Smooth muscle cell of the brain vasculature (primary cell): ENCODE measurements around the gene CCDC127.
"Not testable (repeated sequence)": the region's sequence is repeated elsewhere in the genome, so short reads cannot be mapped to it uniquely, and the experiment has no call there.

Source experiments
- DNase-seq: peaks from one replicate; pipeline ENCODE4 v3.0.0-alpha.2; 2012; ENCODE audit warnings: low read depth, low spot score

Gene CCDC127

DNA sequence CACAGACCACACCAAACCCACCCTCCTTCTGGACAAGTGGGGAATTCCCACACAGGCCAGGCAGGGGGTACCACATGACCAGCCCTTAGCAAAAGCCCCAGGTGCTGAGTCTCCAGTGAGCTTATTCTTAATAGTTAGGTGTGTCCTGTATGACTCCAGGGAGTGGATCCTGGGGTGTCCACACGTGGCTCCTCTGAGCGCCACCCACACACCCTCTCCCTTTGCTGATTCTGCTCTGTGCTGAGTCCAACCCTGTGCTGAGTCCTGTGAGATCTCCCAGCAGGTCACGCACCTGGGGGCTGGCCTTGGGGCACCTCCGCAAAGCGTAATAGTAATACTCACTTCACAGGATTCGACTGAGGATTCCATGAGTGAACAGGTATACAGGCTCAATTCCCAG, 14.0 kb downstream of the CCDC127 start:
- DNase-seq = no peak

DNA sequence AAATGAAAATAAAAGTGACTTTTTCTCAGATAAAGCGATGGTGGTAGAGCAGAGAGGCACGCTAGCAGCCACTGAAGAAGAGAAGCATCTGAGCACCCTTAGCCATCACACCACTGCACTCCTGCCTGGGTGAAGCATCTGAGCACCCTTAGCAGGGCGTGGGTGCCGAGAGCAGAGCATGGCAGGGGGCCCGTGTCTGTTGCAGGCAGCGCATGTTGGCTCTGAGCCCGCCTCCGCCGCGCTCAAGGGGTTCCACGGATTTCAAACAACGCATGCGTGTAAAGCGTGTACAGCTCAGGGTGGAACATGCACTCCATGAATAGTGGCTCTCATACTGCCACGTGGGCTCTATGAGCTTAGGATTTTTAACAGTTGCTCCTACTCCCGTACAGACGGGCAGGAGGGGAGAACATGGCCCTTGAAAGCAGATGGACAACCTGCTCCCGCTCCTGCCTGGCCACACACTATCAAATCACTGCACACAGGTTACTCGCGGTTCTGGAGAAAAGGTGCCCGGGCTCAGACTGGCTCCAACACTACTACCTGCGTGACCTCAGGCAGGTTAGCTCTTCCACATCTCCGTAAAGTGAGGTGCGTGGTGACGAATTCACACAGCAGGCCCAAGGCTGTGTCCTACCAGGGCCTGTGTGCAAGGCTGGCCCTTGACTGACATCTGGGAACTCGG, 14.6 kb downstream of the CCDC127 start:
- no peak for DNase-seq

DNA sequence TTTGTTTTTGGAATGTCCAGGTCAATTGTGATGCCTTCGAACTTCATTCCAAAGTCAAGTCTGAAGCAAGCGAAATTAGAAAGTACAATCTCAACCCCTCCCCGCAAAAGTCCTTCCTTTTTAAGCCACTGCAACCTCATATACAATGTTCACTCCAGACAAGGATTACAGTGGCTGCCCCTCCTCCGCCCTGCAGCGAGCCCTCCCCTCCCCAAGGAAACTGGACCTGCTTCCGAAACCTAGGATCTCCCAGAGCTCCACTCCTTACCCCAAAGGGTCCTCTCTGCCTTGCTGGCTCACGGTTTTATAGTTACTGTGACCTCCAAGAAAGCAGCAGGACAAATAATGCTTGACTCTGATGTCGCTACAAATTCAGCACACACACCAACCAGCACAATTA, 16.3 kb downstream of the CCDC127 start:
- no peak for DNase-seq

DNA sequence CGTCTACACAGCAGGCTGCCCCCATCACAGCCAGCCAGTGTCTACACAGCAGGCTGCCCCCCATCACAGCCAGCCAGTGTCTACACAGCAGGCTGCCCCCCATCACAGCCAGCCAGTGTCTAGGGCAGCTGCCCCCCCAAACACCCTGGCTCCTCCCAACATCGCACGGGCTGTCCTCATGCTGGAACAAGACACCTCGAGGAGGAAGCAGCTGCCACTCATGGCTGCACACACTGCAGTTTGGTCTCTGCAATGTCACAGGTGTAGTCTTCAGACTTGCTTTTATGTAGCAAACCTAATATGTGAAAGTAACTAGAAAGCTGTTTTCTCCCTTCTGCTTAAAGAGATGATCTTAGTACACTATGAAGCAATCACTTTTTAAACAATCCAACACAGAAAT, 17.0 kb downstream of the CCDC127 start:
- DNase-seq = no peak

DNA sequence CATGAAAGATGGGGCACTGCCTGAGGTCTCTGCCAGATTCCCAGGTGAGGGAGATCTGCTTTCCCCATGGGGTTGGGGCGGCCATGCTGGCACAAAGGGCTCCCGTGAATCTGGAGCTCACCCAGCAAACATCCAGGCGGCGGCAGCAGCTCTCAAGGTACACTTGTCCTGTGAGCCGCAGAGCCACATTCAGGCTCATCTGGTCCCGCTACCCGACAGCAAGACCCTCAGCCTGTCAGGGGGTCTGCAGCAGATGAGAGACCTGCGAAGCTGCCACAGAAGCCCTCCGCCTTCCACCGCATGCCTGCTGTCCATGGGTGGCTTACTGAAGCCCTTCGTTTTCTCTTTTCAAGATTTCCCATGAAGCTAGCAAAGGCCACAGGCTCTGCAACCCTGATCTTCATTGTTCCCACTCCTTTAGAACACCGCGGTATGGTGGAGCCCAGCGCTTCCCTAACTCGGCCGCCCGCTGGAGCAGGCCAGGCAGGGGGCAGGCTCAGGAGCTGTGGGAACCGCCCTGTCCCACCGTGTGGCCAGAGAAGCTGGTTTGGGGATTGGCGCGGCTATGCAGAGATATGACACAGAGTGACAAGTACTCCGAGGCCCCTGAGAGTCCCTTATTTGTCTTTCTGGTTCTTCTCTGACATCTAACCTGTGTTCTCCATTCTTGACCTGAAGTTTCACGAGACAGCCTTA, 17.9 kb downstream of the CCDC127 start:
- no peak for DNase-seq

DNA sequence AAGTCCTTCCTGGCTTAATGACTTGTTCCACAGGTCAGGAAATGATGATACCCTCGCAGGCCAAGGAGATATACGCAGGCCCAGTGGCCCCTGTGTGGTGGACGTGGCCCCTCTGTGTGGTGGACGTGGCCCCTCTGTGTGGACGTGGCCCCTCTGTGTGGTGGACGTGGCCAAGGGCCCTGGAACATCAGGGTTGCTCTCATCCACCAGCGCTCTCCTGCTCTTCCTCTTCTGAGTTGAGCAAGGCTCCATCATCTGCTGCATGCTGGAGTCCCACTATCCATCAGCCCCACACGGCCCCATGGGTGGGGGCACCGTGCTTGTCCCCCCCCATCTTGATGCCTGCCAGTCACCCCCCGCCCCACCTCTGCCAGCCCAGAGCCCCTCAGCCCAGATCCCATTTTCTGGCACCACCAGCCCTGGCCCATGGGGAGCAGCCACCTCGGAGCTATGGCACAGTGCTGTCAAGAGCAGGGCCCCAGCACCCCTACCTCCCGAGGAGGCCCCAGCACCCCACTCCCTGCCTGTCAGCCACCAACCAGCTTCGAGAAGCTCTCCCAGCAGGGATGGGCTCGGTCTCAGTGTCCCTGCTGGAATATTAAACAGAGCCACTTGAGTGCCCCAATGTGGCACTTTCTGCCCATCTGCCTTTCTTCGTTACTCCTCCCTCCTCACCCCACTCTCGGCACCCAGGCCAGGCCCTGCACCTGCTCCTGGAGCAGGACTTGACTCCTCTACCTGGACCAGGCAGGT, 18.6 kb downstream of the CCDC127 start:
- DNase-seq = no peak

DNA sequence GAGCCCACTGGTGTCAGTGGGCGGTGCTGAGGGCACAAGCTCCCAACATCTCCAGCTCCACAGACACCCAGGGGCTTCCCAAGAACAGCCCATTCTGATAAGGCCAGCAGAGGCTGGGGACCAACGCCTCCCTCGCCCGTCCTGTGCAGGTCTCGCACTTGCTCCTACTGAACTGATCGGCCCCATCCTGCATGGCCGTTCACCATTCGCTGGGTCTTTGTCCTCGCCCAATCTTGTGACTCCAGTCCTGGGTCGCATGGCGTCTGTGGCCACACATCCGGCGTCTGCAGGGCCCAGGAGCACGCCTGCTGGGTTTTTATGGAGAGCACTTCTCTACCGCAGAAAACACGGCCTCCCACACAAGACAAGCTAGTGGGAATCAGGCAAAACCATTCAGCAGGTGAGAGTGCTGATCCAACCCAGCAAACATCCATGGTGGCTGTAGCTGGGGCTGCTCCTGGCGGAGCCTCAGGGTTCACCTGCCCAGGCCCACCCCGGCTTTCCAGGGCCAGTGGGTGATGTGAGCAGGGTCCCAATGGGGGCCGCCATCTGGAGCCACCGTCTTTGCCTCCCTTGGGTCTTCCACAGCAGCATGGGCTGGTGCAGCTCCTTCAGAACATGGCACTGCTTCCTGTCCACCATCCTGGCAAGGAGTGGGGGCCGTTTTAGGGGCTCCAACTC, 19.3 kb downstream of the CCDC127 start:
- DNase-seq = no peak

DNA sequence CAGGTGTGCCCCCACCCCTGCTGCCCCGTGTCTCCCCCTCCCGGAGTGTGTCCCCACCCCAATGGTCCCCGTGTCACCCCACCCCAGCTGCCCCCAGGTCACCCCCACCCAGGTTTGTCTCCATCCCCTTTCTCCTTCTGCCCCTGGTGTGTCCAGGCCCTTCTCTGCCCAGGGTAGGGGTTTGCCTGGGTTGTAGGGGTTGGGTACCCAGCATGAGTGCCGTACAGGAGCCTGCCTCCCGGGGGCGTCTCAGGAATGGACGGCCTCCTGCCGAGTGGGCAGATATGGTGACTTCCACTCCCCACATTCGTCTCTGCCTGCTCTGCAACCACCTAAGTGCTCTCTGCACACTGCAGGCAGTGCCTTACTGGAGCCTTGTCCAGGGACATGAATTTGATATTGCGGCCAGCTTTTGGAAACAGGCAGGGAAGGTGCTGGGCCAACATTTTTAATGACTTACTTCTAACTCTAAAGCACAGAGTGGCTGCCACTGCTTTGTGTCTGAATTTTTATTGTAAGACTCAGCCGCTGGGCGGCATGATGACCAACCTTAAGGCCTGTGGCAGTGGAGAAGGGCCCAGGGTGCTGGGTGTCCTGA, 20.0 kb downstream of the CCDC127 start:
- DNase-seq = no peak

DNA sequence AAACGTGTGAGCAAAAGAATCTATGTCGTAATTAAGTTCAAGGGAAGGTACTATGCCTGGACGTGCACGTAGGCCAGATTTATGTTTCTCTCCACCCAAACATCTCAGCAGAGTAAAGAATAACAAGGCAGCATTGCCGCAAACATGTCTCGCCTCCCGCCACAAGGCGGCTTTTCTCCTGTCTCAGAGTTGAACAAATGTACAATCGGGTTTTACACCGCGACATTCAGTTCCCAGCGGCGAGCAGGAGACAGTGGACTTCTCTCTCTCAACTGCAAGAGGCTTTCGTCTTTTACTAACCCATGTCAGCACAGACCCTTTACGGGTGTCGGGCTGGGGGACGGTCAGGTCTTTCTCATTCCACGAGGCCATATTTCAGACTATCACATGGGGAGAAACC, 20.9 kb downstream of the CCDC127 start:
- DNase-seq = not testable (repeated sequence)

DNA sequence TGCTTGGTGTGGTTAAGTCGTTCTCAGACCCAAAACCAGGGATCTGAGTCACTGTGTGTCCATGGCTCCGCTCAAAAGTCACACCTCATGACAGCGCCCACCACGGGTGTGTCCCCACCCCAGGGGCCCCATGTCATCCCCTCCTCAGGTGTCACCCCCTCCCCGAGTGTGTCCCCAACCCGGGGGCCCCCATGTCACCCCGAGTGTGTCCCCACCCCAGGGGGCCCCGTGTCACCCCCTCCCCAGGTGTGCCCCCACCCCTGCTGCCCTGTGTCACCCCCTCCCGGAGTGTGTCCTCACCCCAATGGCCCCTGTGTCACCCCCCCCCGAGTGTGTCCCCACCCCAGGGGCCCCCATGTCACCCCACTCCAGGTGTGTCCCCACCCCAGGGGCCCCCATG, 21.6 kb downstream of the CCDC127 start:
- no peak for DNase-seq

DNA sequence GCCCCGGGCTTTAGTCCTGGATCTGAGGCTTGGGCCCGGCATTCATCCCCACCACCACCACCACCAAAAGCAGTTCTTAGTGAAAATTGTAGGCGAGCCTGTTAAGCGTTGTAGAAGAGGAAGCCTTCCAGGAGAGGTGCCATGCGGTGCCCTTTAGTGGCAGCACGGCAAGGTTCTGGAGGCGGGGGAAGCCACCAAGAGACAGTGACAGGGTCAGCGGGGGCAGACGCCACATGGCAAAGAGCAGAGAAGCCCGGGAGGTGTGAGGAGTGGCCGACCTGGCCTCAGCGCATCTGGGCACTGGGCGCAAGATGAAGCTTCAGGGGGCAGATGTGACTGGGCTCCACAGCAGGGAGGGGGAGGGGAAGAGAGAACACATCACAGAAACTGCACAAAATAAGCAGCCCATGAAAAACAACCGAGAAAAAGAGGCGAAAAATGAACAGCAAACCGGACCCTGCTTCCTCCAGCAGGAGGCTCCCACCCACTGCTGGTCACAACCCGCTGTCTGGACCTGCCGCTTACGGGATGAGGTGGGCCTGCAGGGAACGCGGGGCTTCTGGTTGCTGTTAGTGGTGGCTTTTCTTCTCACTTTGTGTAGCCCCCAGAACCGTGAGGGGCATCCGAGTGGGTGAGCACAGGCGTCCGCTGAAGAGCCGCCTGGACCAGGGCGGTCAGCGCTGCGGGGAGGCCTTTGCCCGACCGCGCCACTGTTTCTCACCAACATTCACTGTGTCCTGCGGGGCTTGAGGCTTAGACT, 22.4 kb downstream of the CCDC127 start:
- DNase-seq = no peak

DNA sequence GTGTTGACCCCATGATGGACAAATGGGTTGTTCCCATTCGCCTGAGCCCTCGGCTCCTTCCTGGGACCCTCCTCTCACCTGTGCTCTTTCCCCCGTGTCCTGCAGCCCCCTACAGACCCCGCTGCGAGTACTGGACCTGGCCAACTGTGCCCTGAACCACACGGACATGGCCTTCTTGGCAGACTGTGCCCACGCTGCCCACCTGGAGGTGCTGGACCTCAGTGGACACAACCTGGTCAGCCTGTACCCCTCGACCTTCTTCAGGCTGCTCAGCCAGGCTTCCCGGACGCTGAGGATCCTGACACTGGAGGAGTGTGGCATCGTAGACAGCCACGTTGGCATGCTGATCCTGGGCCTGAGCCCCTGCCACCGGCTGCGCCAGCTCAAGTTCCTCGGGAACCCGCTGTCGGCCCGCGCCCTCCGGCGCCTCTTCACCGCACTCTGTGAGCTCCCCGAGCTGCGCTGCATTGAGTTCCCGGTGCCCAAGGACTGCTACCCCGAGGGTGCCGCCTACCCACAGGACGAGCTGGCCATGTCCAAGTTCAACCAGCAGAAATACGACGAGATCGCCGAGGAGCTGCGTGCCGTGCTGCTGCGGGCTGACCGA, 23.2 kb downstream of the CCDC127 start:
- no peak for DNase-seq

DNA sequence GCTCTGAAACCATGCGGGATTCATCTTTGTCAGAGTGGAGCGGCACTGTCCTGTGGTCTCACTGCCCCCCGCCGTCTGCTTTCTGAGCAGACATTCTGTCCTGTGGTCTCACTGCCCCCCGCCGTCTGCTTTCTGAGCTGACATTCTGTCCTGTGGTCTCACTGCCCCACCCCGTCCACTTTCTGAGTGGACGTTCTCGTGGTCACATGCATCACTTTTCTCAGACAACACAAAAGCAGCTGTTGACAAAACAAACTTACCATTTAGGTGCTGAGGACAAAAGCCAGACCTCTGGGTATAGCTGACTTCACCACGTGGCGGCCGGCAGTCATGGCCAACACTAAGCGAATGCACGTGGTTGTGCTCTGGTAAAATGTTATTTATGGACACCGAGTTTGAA, 23.9 kb downstream of the CCDC127 start:
- no peak for DNase-seq

DNA sequence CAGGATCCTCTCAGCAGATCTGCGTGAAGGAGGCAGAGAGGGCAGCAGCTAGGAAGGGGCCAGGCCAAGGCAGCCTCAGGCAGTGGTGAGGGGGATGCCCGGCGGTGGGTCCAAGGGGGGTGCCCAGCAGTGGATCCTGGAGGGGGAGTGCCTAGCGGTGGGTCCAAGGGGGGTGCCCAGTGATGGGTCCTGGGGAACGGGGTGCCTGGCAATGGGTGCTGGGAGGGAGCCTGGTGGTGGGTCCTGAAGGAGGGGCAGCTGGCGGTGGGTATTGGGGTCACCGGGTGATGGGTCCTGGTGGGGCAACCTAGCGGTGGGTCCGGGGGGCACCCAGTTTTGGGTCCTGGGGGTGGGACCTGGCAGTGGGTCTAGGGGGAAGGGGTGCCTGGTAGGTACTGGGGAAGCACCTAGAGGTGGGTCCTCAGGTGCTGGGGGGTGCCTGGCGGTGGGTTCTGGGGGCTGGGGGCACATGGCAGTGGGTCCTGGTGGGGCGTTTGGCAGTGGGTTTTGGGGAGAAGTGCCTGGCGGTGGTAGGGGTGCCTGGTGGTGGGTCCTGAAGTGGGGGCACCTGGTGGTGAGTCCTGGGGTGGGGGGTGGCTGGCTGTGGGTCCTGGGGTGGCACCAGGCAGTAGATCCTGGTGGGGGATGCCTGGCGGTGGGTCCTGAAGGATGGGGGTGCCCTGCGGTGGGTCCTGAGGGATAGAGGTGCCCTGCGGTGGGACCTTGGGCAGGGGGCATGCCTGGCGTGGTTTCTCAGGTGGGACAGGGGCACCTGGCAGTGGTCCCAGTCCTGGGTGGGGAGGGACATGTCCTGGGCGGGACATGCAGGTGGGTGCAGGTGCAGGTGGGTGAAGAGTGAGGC, 24.8 kb downstream of the CCDC127 start:
- no peak for DNase-seq

DNA sequence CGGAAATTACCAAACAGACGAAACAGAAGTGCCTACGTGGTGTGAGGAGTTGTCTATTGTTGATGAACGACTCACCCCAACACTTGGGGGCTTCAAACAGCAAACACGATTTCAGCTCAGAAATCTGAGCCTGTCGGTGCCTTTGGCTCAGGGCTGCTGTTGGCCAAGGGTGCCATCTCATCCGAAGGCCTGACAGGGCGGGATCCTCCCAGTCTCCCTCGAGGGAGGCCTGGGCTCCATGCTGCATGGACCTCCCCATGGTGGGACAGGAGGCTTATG, 25.3 kb downstream of the CCDC127 start:
- no peak for DNase-seq

DNA sequence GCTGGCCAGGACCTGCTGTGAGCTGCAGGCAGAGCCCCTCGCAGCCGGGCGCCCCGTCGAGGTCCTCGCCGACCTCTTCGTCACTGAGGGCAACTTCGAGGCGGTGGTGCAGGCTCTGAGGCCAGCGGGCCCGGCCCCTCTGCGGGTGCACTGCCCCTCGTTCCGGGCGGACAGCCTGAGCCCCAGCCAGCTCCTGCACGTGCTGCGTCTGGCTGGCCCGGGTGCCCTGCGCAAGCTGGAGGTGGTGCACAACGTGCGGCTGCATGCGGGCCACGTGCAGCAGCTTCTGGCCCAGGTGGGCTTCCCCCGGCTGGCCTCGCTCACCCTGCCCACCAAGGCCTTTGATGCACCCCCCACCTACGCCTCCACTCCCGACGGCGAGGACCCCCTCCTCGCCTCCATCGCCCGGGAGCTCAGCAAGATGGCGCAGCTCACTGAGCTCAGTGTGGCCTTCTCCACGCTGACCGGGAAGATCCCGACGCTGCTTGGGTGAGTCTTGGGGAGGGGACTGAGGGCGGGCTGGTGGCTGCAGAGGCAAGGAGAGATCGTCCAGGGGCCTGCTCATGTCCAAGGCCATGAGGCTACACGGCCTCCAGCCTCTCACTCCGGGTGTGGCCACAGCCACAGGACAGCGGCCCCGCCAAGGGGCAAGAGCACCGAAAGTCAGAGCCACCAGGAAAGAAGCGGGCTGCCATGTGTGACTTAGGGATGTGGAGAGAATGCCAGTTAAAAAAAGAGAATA, 25.8 kb downstream of the CCDC127 start:
- no peak for DNase-seq

DNA sequence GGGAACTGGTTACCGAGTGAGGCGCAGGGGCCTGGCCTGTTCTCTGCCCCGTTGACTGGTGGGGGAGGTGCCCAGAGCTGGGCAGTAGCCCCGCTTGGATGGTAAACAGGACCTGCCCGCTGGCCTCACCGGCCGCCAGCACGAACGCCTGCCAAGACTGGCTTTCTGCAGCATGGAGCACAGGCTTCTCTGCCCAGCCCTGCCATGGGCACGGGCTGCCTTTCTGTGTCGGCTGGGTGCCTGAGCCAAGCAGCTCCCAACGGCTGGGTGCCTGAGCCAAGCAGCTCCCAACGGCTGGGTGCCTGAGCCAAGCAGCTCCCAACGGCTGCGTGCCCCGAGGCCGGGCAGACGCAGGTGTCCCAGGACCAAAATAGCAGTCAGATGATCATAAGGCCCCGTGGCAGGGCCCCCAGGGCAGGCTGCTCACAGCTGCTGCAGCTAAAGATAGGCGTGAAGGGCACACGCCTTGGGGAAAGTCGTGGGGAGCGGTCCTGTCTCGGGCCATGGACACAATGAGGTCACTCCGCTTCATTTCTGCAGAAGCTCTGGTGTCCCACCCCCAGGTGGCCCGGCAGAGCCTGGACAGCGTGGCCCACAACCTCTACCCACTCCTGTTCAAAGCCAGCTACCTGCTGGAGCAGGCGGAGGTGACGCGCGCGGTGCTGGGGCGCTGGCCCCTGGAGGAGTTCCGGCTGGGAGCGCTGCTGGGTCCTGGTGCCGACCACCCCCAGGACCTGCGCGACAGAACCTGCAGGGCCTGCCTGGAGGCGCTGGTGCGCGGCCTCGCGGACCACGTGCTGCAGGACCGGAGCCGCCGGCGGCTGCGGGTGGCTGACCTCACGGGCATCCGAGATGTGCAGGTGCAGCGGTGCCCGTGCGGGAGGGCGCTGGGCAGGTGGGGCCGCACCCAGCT, 26.7 kb downstream of the CCDC127 start, which contains the start of gene LRRC14B:
LRRC14B (plus strand) TSS at position 460 of the 913 bp plus-strand sequence; CDS start at position 504, 44 bp downstream.
- DNase-seq = no peak
